HEK293 (cell line): ENCODE data around the gene COPS2.

ENCODE experiments used
- CTCF ChIP-seq: fragments of 450-650 bp; formaldehyde crosslinking; IDR thresholded peaks from 2 replicates; pipeline ENCODE4 v1.5.1; 2016; ENCODE audit warnings: missing biosample characterization, missing genetic modification characterization
- PRDM1 ChIP-seq: fragments of 450-650 bp; formaldehyde crosslinking; IDR thresholded peaks from 2 replicates; pipeline ENCODE4; 2016; ENCODE audit warnings: missing biosample characterization, missing genetic modification characterization
- REST ChIP-seq: fragments of 450-650 bp; formaldehyde crosslinking; IDR thresholded peaks from 2 replicates; pipeline ENCODE4 v1.5.1; 2016; ENCODE audit warnings: missing biosample characterization, missing genetic modification characterization
- WT1 ChIP-seq: fragments of 450-650 bp; formaldehyde crosslinking; IDR thresholded peaks from 2 replicates; pipeline ENCODE4 v1.5.1; 2016; ENCODE audit warnings: missing biosample characterization, missing genetic modification characterization
- ZNF174 ChIP-seq: fragments of 450-650 bp; formaldehyde crosslinking; IDR thresholded peaks from 2 replicates; pipeline ENCODE4 v1.5.0; 2017; ENCODE audit warnings: missing biosample characterization, mild to moderate bottlenecking, missing genetic modification characterization
- ZNF274 ChIP-seq, 2 experiments: fragments of 200-500 bp in 1 of 2; fragments of 450-650 bp in 1 of 2; sonication (Bioruptor generic) in 1 of 2; formaldehyde crosslinking in 1 of 2; IDR thresholded peaks; 2 replicates each; pipeline versions ENCODE4 v1.5.1 to v1.6.1; 2014 to 2016; ENCODE audit warnings: borderline replicate concordance in 1 of 2, inconsistent platforms in 1 of 2, low read length in 1 of 2, missing biosample characterization in 1 of 2, missing genetic modification characterization in 1 of 2
- ZNF350 ChIP-seq: fragments of 450-650 bp; formaldehyde crosslinking; IDR thresholded peaks from 2 replicates; pipeline ENCODE4 v1.5.0; 2017; ENCODE audit warnings: missing biosample characterization, mild to moderate bottlenecking, missing genetic modification characterization
- ZNF426 ChIP-seq: fragments of 450-650 bp; formaldehyde crosslinking; IDR thresholded peaks from 2 replicates; pipeline ENCODE4 v1.5.1; 2017; ENCODE audit warnings: missing biosample characterization, missing genetic modification characterization, mild to moderate bottlenecking, inconsistent platforms, moderate library complexity
- ZNF548 ChIP-seq: fragments of 450-650 bp; formaldehyde crosslinking; IDR thresholded peaks from 2 replicates; pipeline ENCODE4 v1.5.1; 2016; ENCODE audit warnings: missing biosample characterization, missing genetic modification characterization
- ZNF558 ChIP-seq: fragments of 450-650 bp; formaldehyde crosslinking; IDR thresholded peaks from 2 replicates; pipeline ENCODE4 v1.5.1; 2016; ENCODE audit warnings: missing biosample characterization, missing genetic modification characterization
- ZNF776 ChIP-seq: fragments of 450-650 bp; formaldehyde crosslinking; IDR thresholded peaks from 2 replicates; pipeline ENCODE4 v1.5.0; 2017; ENCODE audit warnings: missing biosample characterization, missing genetic modification characterization, borderline replicate concordance
- ZNF843 ChIP-seq: fragments of 450-650 bp; formaldehyde crosslinking; IDR thresholded peaks from 2 replicates; pipeline ENCODE4 v1.5.1; 2016; ENCODE audit warnings: missing biosample characterization, missing genetic modification characterization
- TF ChIP-seq, protein P1 (sequence below): fragments of 450-650 bp; IDR thresholded peaks from 2 replicates; pipeline ENCODE4 v1.5.1; 2018; ENCODE audit warnings: missing biosample characterization, missing genetic modification characterization
- TF ChIP-seq, protein P2 (sequence below): fragments of 450-650 bp; formaldehyde crosslinking; IDR thresholded peaks from 2 replicates; pipeline ENCODE4 v1.5.1; 2016; ENCODE audit warnings: missing biosample characterization, missing genetic modification characterization

DNA sequence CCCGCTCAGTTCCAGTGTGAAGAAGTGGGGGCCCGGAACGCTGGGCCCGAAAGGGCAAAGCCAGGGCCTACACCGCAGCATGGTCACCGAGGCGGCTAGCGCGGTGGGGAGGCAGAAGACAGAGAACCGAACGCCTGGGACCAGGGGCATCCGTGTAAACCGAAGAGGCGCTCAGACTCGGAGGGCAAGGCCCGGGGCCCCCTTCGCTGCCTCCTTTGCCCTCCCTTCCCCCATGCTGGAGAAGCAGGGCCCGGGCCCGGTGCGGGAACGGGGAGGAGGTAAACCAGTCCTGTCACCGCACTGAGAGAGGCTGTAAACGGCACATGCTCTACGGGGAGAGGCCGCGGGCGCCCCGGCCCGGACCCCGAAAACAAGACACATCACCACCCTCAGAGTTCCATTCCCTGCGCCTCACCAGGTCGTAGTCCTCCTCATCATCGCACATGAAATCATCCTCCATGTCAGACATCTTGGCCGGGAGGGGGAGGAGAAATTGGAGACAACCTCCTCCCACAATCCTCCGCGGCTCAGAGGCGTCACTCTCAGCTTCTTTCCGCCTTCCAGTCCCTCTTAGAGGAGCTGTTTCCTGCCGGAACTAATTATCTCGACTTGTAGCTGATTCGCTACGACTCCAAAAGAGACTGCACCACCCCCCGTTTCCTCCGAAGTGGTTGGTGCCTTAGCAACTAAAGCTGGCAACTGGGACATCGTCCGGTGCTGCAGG is at the start of gene COPS2:
- TF ChIP-seq CTCF (tag by site-specific recombination) (0 out of 2 replicates have a peak, but pooled peaks have one; percentile 6), WT1 (tag by site-specific recombination) (no peak), ZNF843 (tag by site-specific recombination) (0 out of 2 replicates have a peak, but pooled peaks have one; percentile 7), ZNF274 (IDR thresholded peaks at IDR 0.05; ENCODE audit: low read length) (no peak), ZNF274 (tag by site-specific recombination; IDR thresholded peaks at IDR 0.05; ENCODE audit: borderline replicate concordance) (no peak), ZNF426 (tag by site-specific recombination) (no peak), ZNF558 (tag by site-specific recombination) (peak; percentile 75; the same call in 1 of the 2 replicates), ZNF776 (tag by site-specific recombination) (no peak), ZNF174 (tag by site-specific recombination) (no peak), PRDM1 (tag by site-specific recombination) (no peak), ZNF548 (tag by site-specific recombination) (no peak), REST (tag by site-specific recombination) (no peak), ZNF350 (tag by site-specific recombination) (no peak)
- TF ChIP-seq, protein P1, sequence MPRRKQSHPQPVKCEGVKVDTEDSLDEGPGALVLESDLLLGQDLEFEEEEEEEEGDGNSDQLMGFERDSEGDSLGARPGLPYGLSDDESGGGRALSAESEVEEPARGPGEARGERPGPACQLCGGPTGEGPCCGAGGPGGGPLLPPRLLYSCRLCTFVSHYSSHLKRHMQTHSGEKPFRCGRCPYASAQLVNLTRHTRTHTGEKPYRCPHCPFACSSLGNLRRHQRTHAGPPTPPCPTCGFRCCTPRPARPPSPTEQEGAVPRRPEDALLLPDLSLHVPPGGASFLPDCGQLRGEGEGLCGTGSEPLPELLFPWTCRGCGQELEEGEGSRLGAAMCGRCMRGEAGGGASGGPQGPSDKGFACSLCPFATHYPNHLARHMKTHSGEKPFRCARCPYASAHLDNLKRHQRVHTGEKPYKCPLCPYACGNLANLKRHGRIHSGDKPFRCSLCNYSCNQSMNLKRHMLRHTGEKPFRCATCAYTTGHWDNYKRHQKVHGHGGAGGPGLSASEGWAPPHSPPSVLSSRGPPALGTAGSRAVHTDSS (tag by site-specific recombination): peak; percentile 79
- TF ChIP-seq, protein P2, sequence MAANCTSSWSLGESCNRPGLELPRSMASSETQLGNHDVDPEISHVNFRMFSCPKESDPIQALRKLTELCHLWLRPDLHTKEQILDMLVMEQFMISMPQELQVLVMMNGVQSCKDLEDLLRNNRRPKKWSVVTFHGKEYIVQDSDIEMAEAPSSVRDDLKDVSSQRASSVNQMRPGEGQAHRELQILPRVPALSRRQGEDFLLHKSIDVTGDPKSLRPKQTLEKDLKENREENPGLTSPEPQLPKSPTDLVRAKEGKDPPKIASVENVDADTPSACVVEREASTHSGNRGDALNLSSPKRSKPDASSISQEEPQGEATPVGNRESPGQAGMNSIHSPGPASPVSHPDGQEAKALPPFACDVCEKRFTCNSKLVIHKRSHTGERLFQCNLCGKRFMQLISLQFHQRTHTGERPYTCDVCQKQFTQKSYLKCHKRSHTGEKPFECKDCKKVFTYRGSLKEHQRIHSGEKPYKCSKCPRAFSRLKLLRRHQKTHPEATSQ (tag by site-specific recombination): no peak
